Chondrocyte (in vitro differentiated cells): ENCODE data around the gene VMP1. TPM values are rescaled to one million over a fixed set of nuclear protein-coding genes. Genes with fewer than 3 reads are reported as not detected.
"Not testable (repeated sequence)": the region's sequence is repeated elsewhere in the genome, so short reads cannot be mapped to it uniquely, and the experiment has no call there.

Experiments used
- DNase-seq: peaks from one replicate; pipeline ENCODE4 v3.0.0; 2021; ENCODE audit warnings: mixed read lengths, low spot score
- H3K27ac Mint-ChIP-seq: one replicate; pipeline ENCODE4 v1.8.0; 2021; ENCODE audit warnings: mild to moderate bottlenecking, moderate library complexity, mixed read lengths; ENCODE audit not compliant: unreplicated experiment
- H3K27me3 Mint-ChIP-seq: 2 replicates; pipeline ENCODE4 v1.8.0; 2021; ENCODE audit warnings: low read depth, mixed read lengths
- H3K36me3 Mint-ChIP-seq: 2 replicates; pipeline ENCODE4 v1.8.0; 2021; ENCODE audit warnings: low read depth, mixed read lengths
- H3K4me1 Mint-ChIP-seq: 2 replicates; pipeline ENCODE4 v1.8.0; 2021; ENCODE audit warnings: low read depth, mild to moderate bottlenecking, mixed read lengths
- H3K4me3 Mint-ChIP-seq: one replicate; pipeline ENCODE4 v1.8.0; 2021; ENCODE audit warnings: mild to moderate bottlenecking, moderate library complexity, mixed read lengths; ENCODE audit not compliant: unreplicated experiment
- H3K9me3 Mint-ChIP-seq: 2 replicates; pipeline ENCODE4 v1.8.0; 2021; ENCODE audit warnings: low read depth, mixed read lengths
- CTCF ChIP-seq: fragments of 200-600 bp; sonication (generic); IDR thresholded peaks from 2 replicates; pipeline ENCODE4 v1.5.0; 2021; ENCODE audit warnings: antibody characterized with exemption, mild to moderate bottlenecking, moderate library complexity
- total RNA-seq: library from RNA; stranded (reverse); gene quantifications from 3 replicates; pipeline ENCODE4 v1.2.1, GENCODE V29; 2021

The VMP1 gene
- total RNA-seq, 1 donor from 2014 or later = 295 TPM

DNA sequence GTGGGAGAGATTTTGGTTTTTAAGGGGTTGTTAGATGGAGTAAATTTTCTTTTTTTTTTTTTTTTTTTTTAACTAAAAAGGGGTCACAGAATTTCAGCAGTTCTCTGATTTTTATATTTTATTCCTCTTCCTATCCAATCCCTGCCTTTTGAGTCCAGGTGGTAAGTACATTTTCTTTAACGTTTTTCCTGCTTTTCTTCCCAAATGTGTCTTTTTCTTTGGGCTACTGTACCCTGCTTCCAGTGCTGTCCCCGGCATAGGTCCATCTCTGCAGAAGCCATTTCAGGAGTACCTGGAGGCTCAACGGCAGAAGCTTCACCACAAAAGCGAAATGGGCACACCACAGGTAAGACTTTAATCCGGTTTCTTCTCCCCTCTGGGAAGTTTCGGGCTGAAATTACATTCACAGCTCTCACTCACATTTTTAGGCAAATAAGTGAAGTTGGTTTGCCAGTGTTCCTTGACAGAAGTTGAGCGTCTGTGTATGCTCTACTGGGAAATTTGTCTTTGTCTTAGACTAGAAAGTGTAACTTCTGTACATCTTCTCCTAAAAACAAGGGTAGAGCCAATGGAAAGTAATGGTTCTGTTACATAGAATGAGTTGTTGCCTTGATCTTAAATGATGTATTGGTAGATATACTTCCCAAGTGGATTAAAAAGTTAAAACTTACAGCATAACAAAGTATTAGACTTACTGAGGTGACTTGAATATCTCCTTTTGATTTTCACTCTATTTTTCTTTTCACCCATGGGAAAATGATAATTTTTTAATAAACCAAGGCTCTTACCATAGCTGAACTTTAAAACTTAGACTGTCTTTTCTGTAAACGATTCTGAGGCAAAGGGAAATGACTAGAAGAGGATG is 130.8 kb downstream of the VMP1 start:
- TF ChIP-seq CTCF = no peak
- peaks cover 45% of the 10 kb centered on the region for H3K36me3 Mint-ChIP-seq
- no peak for DNase-seq
- no peaks in the 10 kb centered on the region for H3K27me3 Mint-ChIP-seq
- H3K27ac Mint-ChIP-seq = peak overlapping the region; percentile 99
- H3K4me1 Mint-ChIP-seq = peaks cover 32% of the 10 kb centered on the region
- no peaks in the 10 kb centered on the region for H3K9me3 Mint-ChIP-seq
- H3K4me3 Mint-ChIP-seq = peak overlapping the region; percentile 98

GRCh38 chr17:59839651-59840328 is 132.3 kb downstream of the VMP1 start:
- peak overlapping the region; percentile 99 for H3K27ac Mint-ChIP-seq
- H3K4me1 Mint-ChIP-seq = peaks cover 40% of the 10 kb centered on the region
- no peaks in the 10 kb centered on the region for H3K9me3 Mint-ChIP-seq
- peaks cover 44% of the 10 kb centered on the region for H3K36me3 Mint-ChIP-seq
- no peak for DNase-seq
- peak overlapping the region; percentile 98 for H3K4me3 Mint-ChIP-seq
- no peaks in the 10 kb centered on the region for H3K27me3 Mint-ChIP-seq
- no peak for TF ChIP-seq CTCF

GRCh38 chr17:59840329-59841090 is 133.1 kb downstream of the VMP1 start:
- TF ChIP-seq CTCF = no peak
- Mint-ChIP-seq H3K4me3 (peak overlapping the region; percentile 98), H3K36me3 (peaks cover 44% of the 10 kb centered on the region), H3K4me1 (peaks cover 47% of the 10 kb centered on the region), H3K27ac (peak overlapping the region; percentile 99), H3K27me3 (no peaks in the 10 kb centered on the region), H3K9me3 (no peaks in the 10 kb centered on the region)
- no peak for DNase-seq

DNA sequence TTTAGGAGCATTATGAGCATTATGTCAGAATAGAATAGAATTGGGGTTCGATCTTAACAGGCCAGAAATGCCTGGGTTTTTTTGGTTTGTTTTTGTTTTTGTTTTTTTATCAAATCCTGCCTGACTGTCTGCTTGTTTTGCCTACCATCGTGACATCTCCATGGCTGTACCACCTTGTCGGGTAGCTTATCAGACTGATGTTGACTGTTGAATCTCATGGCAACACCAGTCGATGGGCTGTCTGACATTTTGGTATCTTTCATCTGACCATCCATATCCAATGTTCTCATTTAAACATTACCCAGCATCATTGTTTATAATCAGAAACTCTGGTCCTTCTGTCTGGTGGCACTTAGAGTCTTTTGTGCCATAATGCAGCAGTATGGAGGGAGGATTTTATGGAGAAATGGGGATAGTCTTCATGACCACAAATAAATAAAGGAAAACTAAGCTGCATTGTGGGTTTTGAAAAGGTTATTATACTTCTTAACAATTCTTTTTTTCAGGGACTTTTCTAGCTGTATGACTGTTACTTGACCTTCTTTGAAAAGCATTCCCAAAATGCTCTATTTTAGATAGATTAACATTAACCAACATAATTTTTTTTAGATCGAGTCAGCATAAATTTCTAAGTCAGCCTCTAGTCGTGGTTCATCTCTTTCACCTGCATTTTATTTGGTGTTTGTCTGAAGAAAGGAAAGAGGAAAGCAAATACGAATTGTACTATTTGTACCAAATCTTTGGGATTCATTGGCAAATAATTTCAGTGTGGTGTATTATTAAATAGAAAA is 133.8 kb downstream of the VMP1 start:
- H3K36me3 Mint-ChIP-seq = peaks cover 44% of the 10 kb centered on the region
- not testable (repeated sequence) for H3K9me3 Mint-ChIP-seq, H3K27me3 Mint-ChIP-seq, DNase-seq
- peak overlapping the region; percentile 98 for H3K4me3 Mint-ChIP-seq
- peak overlapping the region; percentile 99 for H3K27ac Mint-ChIP-seq
- peaks cover 54% of the 10 kb centered on the region for H3K4me1 Mint-ChIP-seq

GRCh38 chr17:59841882-59842263 is 134.4 kb downstream of the VMP1 start:
- Mint-ChIP-seq H3K4me3 (peak overlapping the region; percentile 98), H3K27ac (peak overlapping the region; percentile 99), H3K4me1 (peaks cover 54% of the 10 kb centered on the region), H3K36me3 (peaks cover 44% of the 10 kb centered on the region)
- not testable (repeated sequence) for DNase-seq, H3K27me3 Mint-ChIP-seq, H3K9me3 Mint-ChIP-seq
